Transverse colon (tissue), 4 donors: ENCODE data around the gene TRIL. TPM values are rescaled to one million over a fixed set of nuclear protein-coding genes. Genes with fewer than 3 reads are reported as not detected.

Experiments
- DNase-seq: peaks from one replicate; pipeline ENCODE4 v3.0.0-alpha.2; 2019
- H3K27ac ChIP-seq, 4 donors: fragments of 200-600 bp; sonication (generic); 2 replicates each; pipeline ENCODE4 v1.5.1; 2016 to 2018; ENCODE audit warnings: inconsistent platforms in 4 of 4
- H3K27me3 ChIP-seq: fragments of 200-600 bp; sonication (generic); 2 replicates; pipeline ENCODE4 v1.5.1; 2017; ENCODE audit warnings: inconsistent platforms
- H3K36me3 ChIP-seq, 4 donors: fragments of 200-600 bp; sonication (generic); 2 replicates each; pipeline ENCODE4 v1.5.1; 2017 to 2019; ENCODE audit warnings: inconsistent platforms in 4 of 4
- H3K4me1 ChIP-seq, 4 donors: fragments of 200-600 bp; sonication (generic); 2 replicates each; pipeline ENCODE4 v1.5.1; 2017 to 2020; ENCODE audit warnings: inconsistent platforms in 4 of 4
- H3K4me3 ChIP-seq, 4 donors: fragments of 200-600 bp; sonication (generic); 1 replicate in 1 of 4; 2 replicates in 3 of 4; pipeline versions ENCODE4 v1.5.1 to v1.6.1; 2017 to 2019; ENCODE audit warnings: inconsistent platforms in 4 of 4
- H3K9me3 ChIP-seq, 2 donors: fragments of 200-600 bp; sonication (generic); 2 replicates each; pipeline ENCODE4 v1.5.1; 2017 to 2019; ENCODE audit warnings: inconsistent platforms in 2 of 2
- EP300 ChIP-seq: sonication (generic); formaldehyde crosslinking; IDR thresholded peaks from one replicate; pipeline ENCODE4 v1.6.1; 2017; ENCODE audit warnings: antibody characterized with exemption, low read depth
- POLR2A ChIP-seq: fragments of 450-650 bp; IDR thresholded peaks from one replicate; pipeline ENCODE4 v1.6.1; 2016; ENCODE audit warnings: antibody characterized with exemption, mild to moderate bottlenecking, moderate library complexity
- POLR2AphosphoS5 ChIP-seq, 3 donors: sonication (generic); formaldehyde crosslinking; IDR thresholded peaks; one replicate each; pipeline ENCODE4 v1.6.1; 2016; ENCODE audit warnings: antibody characterized with exemption in 3 of 3
- WGBS, 2 donors: methylation state at CpG; one replicate each; pipeline ENCODE4 v1.1.5; 2018; ENCODE audit warnings: low coverage in 1 of 2; 5-methylcytosine and 5-hydroxymethylcytosine counted together
- in situ Hi-C, 4 donors: fragments of 200-750 bp; cut with MboI; loops; one replicate each; pipeline versions ENCODE4 v1.15.0 to v1.15.1; 2017; ENCODE audit warnings: low sequenced_read_pairs in 3 of 4, low pct_ligation_motif_present in 1 of 4, low pct_unique_long_range_greater_than_20kb in 1 of 4
- intact Hi-C: fragments of 100-400 bp; cut with DNase I; formaldehyde crosslinking; loops from one replicate; pipeline ENCODE4 v1.15.1; 2023; ENCODE audit warnings: low total_unique reads
- total RNA-seq, 4 donors: library from RNA; depleted of rRNA; stranded (reverse); fragments of >200 nt; gene quantifications; one replicate each; pipeline ENCODE4 v1.1.0, GENCODE V29; 2016
- TF ChIP-seq, protein P1 (sequence below), 5 experiments: fragments of 200-600 bp in 3 of 5; fragments of 450-650 bp in 2 of 5; sonication (generic) in 3 of 5; IDR thresholded peaks; 1 replicate in 2 of 5; 2 replicates in 3 of 5; pipeline ENCODE4 v1.5.1; 2016 to 2017; ENCODE audit warnings: antibody characterized with exemption in 5 of 5, inconsistent platforms in 3 of 5, mild to moderate bottlenecking in 2 of 5, moderate library complexity in 1 of 5

The TRIL gene
- total RNA-seq, 4 donors from 2014 or later: 0.79 to 3.0 (median 1.0) TPM

- H3K9me3 ChIP-seq: no peaks in the 10 kb centered on the region
- no peak for DNase-seq
- H3K4me3 ChIP-seq: no peak overlapping the region
- TF ChIP-seq, protein P1, sequence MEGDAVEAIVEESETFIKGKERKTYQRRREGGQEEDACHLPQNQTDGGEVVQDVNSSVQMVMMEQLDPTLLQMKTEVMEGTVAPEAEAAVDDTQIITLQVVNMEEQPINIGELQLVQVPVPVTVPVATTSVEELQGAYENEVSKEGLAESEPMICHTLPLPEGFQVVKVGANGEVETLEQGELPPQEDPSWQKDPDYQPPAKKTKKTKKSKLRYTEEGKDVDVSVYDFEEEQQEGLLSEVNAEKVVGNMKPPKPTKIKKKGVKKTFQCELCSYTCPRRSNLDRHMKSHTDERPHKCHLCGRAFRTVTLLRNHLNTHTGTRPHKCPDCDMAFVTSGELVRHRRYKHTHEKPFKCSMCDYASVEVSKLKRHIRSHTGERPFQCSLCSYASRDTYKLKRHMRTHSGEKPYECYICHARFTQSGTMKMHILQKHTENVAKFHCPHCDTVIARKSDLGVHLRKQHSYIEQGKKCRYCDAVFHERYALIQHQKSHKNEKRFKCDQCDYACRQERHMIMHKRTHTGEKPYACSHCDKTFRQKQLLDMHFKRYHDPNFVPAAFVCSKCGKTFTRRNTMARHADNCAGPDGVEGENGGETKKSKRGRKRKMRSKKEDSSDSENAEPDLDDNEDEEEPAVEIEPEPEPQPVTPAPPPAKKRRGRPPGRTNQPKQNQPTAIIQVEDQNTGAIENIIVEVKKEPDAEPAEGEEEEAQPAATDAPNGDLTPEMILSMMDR (IDR thresholded peaks at IDR 0.05): no peak
- TF ChIP-seq EP300: no peak
- TF ChIP-seq POLR2AphosphoS5 (IDR thresholded peaks at IDR 0.05): peak in 1 of 3 donors; percentile 36
- no peak for TF ChIP-seq POLR2A
- intact Hi-C loops: no loop called here
- in situ Hi-C loops: no loop called here
- WGBS, 2 donors: 55 to 58% methylated on average over 3 to 4 of the region's 4 CpGs
- H3K27ac ChIP-seq: peak overlapping the region in 3 of 4 donors; percentile 3 to 14 (median 14)
- peaks cover 9 to 36% (median 30%) of the 10 kb centered on the region in 4 donors for H3K4me1 ChIP-seq
- H3K36me3 ChIP-seq: no peaks in the 10 kb centered on the region
- peaks cover 42% of the 10 kb centered on the region for H3K27me3 ChIP-seq
Observed at GRCh38 chr7:28953633-28954032, 4.5 kb downstream of the TRIL start.

- TF ChIP-seq, protein P1 (IDR thresholded peaks at IDR 0.05): no peak
- TF ChIP-seq POLR2A (no peak), POLR2AphosphoS5 (IDR thresholded peaks at IDR 0.05) (no peak), EP300 (no peak)
- no peaks in the 10 kb centered on the region for H3K27me3 ChIP-seq
- DNase-seq: no peak
- no peak overlapping the region for H3K27ac ChIP-seq
- H3K4me3 ChIP-seq: no peak overlapping the region
- H3K4me1 ChIP-seq: no peaks in the 10 kb centered on the region
- intact Hi-C loops (no loop called here), in situ Hi-C loops (no loop called here)
- H3K36me3 ChIP-seq: no peaks in the 10 kb centered on the region
- WGBS, 2 donors: 74 to 75% methylated on average over 3 of the region's 3 CpGs
- H3K9me3 ChIP-seq: no peaks in the 10 kb centered on the region
Observed at GRCh38 chr7:28942168-28942567, 16.0 kb downstream of the TRIL start.

DNA sequence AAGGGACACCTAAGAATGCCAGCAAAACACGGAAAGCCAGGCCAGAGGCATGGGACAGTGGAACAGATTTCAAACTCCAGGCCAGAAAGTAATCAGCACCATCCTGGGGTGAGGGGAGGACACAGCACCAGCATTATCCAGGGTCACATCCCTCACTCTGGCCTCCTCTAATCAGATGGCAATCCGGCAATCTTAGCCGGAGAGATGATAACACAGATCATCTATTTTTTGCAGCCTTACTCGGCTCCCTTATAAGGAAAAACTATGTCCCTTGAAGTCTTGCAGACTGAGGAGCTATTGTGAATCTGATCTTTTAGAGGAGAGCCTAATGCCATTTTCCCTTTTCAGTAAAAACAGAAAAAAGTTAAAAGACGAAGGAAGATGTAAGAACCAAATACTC lies 16.5 kb downstream of the TRIL start:
- Histone ChIP-seq H3K27me3 (no peaks in the 10 kb centered on the region), H3K9me3 (no peaks in the 10 kb centered on the region), H3K4me3 (no peak overlapping the region), H3K4me1 (no peaks in the 10 kb centered on the region), H3K36me3 (no peaks in the 10 kb centered on the region), H3K27ac (no peak overlapping the region)
- intact Hi-C loops (no loop called here), in situ Hi-C loops (no loop called here)
- 78 to 79% methylated on average over 4 to 5 of the region's 5 CpGs for WGBS, 2 donors
- TF ChIP-seq POLR2AphosphoS5 (IDR thresholded peaks at IDR 0.05) (no peak), POLR2A (no peak), EP300 (no peak)
- TF ChIP-seq, protein P1 (IDR thresholded peaks at IDR 0.05): no peak
- DNase-seq: no peak

- in situ Hi-C loops (no loop called here), intact Hi-C loops (no loop called here)
- no peaks in the 10 kb centered on the region for H3K36me3 ChIP-seq
- no peak overlapping the region for H3K27ac ChIP-seq
- no peak for TF ChIP-seq EP300
- no peak for TF ChIP-seq POLR2A
- no peak for TF ChIP-seq POLR2AphosphoS5 (IDR thresholded peaks at IDR 0.05)
- TF ChIP-seq, protein P1 (IDR thresholded peaks at IDR 0.05): no peak
- WGBS, 2 donors: 70 to 87% methylated on average over 8 to 11 of the region's 11 CpGs
- no peaks in the 10 kb centered on the region for H3K4me1 ChIP-seq
- H3K27me3 ChIP-seq: no peaks in the 10 kb centered on the region
- DNase-seq: no peak
- no peaks in the 10 kb centered on the region for H3K9me3 ChIP-seq
- no peak overlapping the region for H3K4me3 ChIP-seq
Observed at GRCh38 chr7:28940741-28941384, 17.3 kb downstream of the TRIL start.
